H1 (cell line): Measurements from ENCODE around the gene RIBC2. TPM values are rescaled to one million over a fixed set of nuclear protein-coding genes. Genes with fewer than 3 reads are reported as not detected.
A peak's percentile ranks its signal among the peaks of the same experiment; 100 is the strongest.

ENCODE experiments used
- CTCF ChIA-PET: fragments of 300-600 bp; sonication (Branson Sonifier 250); formaldehyde crosslinking; loops from one replicate; lab custom pipeline; 2021; ENCODE audit not compliant: partially characterized antibody; lab: Charles Lee
- POLR2A ChIA-PET: fragments of 300-600 bp; sonication (Branson Sonifier 250); formaldehyde crosslinking; loops from one replicate; lab custom pipeline; 2021; ENCODE audit warnings: inconsistent platforms; ENCODE audit not compliant: partially characterized antibody; lab: Charles Lee
- DNase-seq, 2 experiments: peaks; one replicate each; pipeline versions ENCODE4 v3.0.0 to v3.0.0-alpha.2; 2010 to 2022; ENCODE audit warnings: low spot score in 2 of 2, low read depth in 1 of 2, mixed read lengths in 1 of 2
- FAIRE-seq: peaks from 2 replicates; lab custom pipeline; 2011; peaks lifted over from hg19 to GRCh38; lab: Jason Lieb, UNC
- H2AFZ ChIP-seq: 2 replicates; pipeline ENCODE4 v1.8.1; 2012; ENCODE audit warnings: low read length, inconsistent platforms
- H2AK5ac ChIP-seq: 2 replicates; pipeline ENCODE4 v1.6.1; 2013; ENCODE audit warnings: low read depth, low read length
- H2BK120ac ChIP-seq: replicated peaks from 2 replicates; pipeline ENCODE3; 2013; ENCODE audit warnings: low read depth, low read length, inconsistent platforms
- H2BK12ac ChIP-seq: 2 replicates; pipeline ENCODE4 v1.6.1; 2013; ENCODE audit warnings: low read depth, low read length
- H2BK15ac ChIP-seq: 2 replicates; pipeline ENCODE4 v1.6.1; 2013; ENCODE audit warnings: low read length
- H2BK20ac ChIP-seq: 2 replicates; pipeline ENCODE4 v1.6.1; 2013; ENCODE audit warnings: low read length
- H2BK5ac ChIP-seq: 2 replicates; pipeline ENCODE4 v1.6.1; 2013; ENCODE audit warnings: low read depth, low read length
- H3K14ac ChIP-seq: 2 replicates; pipeline ENCODE4 v1.6.1; 2013; ENCODE audit warnings: inconsistent platforms; ENCODE audit not compliant: insufficient read length
- H3K18ac ChIP-seq: 2 replicates; pipeline ENCODE4 v1.6.1; 2013; ENCODE audit warnings: low read length; ENCODE audit errors: extremely low read depth
- H3K23ac ChIP-seq: 2 replicates; pipeline ENCODE4 v1.6.1; 2013; ENCODE audit warnings: inconsistent platforms; ENCODE audit not compliant: insufficient read length
- H3K23me2 ChIP-seq: 2 replicates; pipeline ENCODE4 v1.6.1; 2013; ENCODE audit warnings: low read depth, low read length
- H3K27ac ChIP-seq: 2 replicates; pipeline ENCODE4 v1.6.1; 2011; ENCODE audit warnings: low read depth, low read length, inconsistent platforms
- H3K27me3 ChIP-seq, 4 experiments: replicated peaks in 1 of 4; 1 replicate in 1 of 4; 2 replicates in 3 of 4; pipeline versions ENCODE4 v1.6.1 to v1.8.1; 2011 to 2013; ENCODE audit warnings: low read length in 3 of 4, mild to moderate bottlenecking in 3 of 4, inconsistent platforms in 2 of 4, mixed read lengths in 2 of 4, moderate library complexity in 1 of 4; ENCODE audit not compliant: control insufficient read depth in 3 of 4, insufficient read depth in 3 of 4; ENCODE audit errors: extremely low read depth in 1 of 4
- H3K36me3 ChIP-seq, 4 experiments: 2 replicates each; pipeline versions ENCODE4 v1.6.1 to v1.8.1; 2011 to 2013; ENCODE audit warnings: mild to moderate bottlenecking in 4 of 4, low read length in 3 of 4, moderate library complexity in 2 of 4, control low read depth in 1 of 4, inconsistent platforms in 1 of 4; ENCODE audit not compliant: insufficient read depth in 4 of 4, control insufficient read depth in 2 of 4
- H3K4ac ChIP-seq: replicated peaks from 2 replicates; pipeline ENCODE3; 2013; ENCODE audit warnings: low read length, low read depth, mixed read lengths, inconsistent platforms; ENCODE audit not compliant: insufficient read length
- H3K4me1 ChIP-seq, 4 experiments: replicated peaks in 1 of 4; 1 replicate in 1 of 4; 2 replicates in 3 of 4; pipeline versions ENCODE4 v1.6.1 to v1.8.1; 2011 to 2013; ENCODE audit warnings: low read length in 3 of 4, inconsistent platforms in 2 of 4, mixed read lengths in 1 of 4; ENCODE audit not compliant: insufficient read depth in 4 of 4, control insufficient read depth in 3 of 4
- H3K4me2 ChIP-seq, 2 experiments: 2 replicates each; pipeline versions ENCODE4 v1.6.1 to v1.8.1; 2011 to 2013; ENCODE audit warnings: low read depth in 2 of 2, low read length in 2 of 2, control low read depth in 1 of 2, inconsistent platforms in 1 of 2, mild to moderate bottlenecking in 1 of 2; ENCODE audit not compliant: insufficient read depth in 1 of 2
- H3K4me3 ChIP-seq, 4 experiments: fragments of 200-600, 300-600 bp in 1 of 4; sonication (generic), shearing (Covaris generic), sonication (Bioruptor Twin) in 1 of 4; 2 replicates each; pipeline versions ENCODE4 v1.5.1 to v1.8.1; 2011 to 2016; ENCODE audit warnings: low read length in 4 of 4, low read depth in 3 of 4, control low read depth in 2 of 4, inconsistent platforms in 2 of 4, mild to moderate bottlenecking in 2 of 4, mixed read lengths in 1 of 4, moderate library complexity in 1 of 4; ENCODE audit not compliant: insufficient read depth in 2 of 4; ENCODE audit errors: extremely low read depth in 1 of 4
- H3K56ac ChIP-seq: replicated peaks from 2 replicates; pipeline ENCODE3; 2013; ENCODE audit warnings: low read depth, mild to moderate bottlenecking, mixed read lengths, low read length, inconsistent platforms; ENCODE audit not compliant: insufficient read length
- H3K79me1 ChIP-seq: 2 replicates; pipeline ENCODE4 v1.6.1; 2013; ENCODE audit warnings: low read depth, low read length, control low read depth
- H3K79me2 ChIP-seq, 2 experiments: 2 replicates each; pipeline versions ENCODE4 v1.6.1 to v1.8.1; 2012 to 2013; ENCODE audit warnings: low read length in 2 of 2, mild to moderate bottlenecking in 2 of 2, inconsistent platforms in 1 of 2; ENCODE audit not compliant: insufficient read depth in 2 of 2, control insufficient read depth in 1 of 2
- H3K9ac ChIP-seq, 4 experiments: replicated peaks in 1 of 4; 1 replicate in 1 of 4; 2 replicates in 3 of 4; pipeline versions ENCODE4 v1.6.1 to v1.8.1; 2011 to 2013; ENCODE audit warnings: low read depth in 3 of 4, low read length in 3 of 4, control low read depth in 2 of 4, mild to moderate bottlenecking in 2 of 4, moderate library complexity in 2 of 4, inconsistent platforms in 1 of 4; ENCODE audit errors: extremely low read depth in 1 of 4
- H3K9me3 ChIP-seq, 2 experiments: 2 replicates each; pipeline versions ENCODE4 v1.6.1 to v1.8.1; 2012 to 2013; ENCODE audit warnings: mild to moderate bottlenecking in 2 of 2, moderate library complexity in 2 of 2, control low read depth in 1 of 2, inconsistent platforms in 1 of 2, low read depth in 1 of 2, low read length in 1 of 2, mixed read lengths in 1 of 2; ENCODE audit not compliant: insufficient read depth in 2 of 2
- H4K20me1 ChIP-seq, 2 experiments: replicated peaks in 1 of 2; 2 replicates each; pipeline versions ENCODE3 to v1.8.1; 2011 to 2013; ENCODE audit warnings: inconsistent platforms in 2 of 2, low read length in 2 of 2, mild to moderate bottlenecking in 1 of 2; ENCODE audit not compliant: insufficient read depth in 2 of 2, control insufficient read depth in 1 of 2
- H4K5ac ChIP-seq: 2 replicates; pipeline ENCODE4 v1.6.1; 2013; ENCODE audit warnings: low read length, low read depth, mixed read lengths, inconsistent platforms; ENCODE audit not compliant: insufficient read length
- H4K8ac ChIP-seq: 2 replicates; pipeline ENCODE4 v1.8.0; 2013; ENCODE audit warnings: mild to moderate bottlenecking, moderate library complexity, low read length, inconsistent platforms; ENCODE audit not compliant: insufficient read depth; ENCODE audit errors: extremely low read depth
- H4K91ac ChIP-seq: replicated peaks from 2 replicates; pipeline ENCODE3; 2013; ENCODE audit warnings: low read length, mixed read lengths, inconsistent platforms; ENCODE audit not compliant: insufficient read length
- CHD1 ChIP-seq: IDR thresholded peaks from 2 replicates; pipeline ENCODE4 v1.6.1; 2012; ENCODE audit warnings: low read depth, low read length, improper control_type of control experiment
- WGBS, 2 experiments: shearing (Covaris generic) in 1 of 2; methylation state at CpG; one replicate each; pipeline versions ENCODE4 v1.1.6 to v1.1.7; 2013 to 2015; ENCODE audit warnings: low lambda C conversion rate in 2 of 2, mixed read lengths in 2 of 2, inconsistent platforms in 1 of 2, low coverage in 1 of 2, missing lambda C conversion rate in 1 of 2; ENCODE audit not compliant: insufficient replicate concordance in 2 of 2, insufficient coverage in 1 of 2, insufficient read length in 1 of 2; ENCODE audit errors: extremely low coverage in 1 of 2, missing lambda C conversion rate in 1 of 2; 5-methylcytosine and 5-hydroxymethylcytosine counted together
- polyA plus RNA-seq, 7 experiments: library from polyadenylated mRNA; depleted of rRNA in 3 of 7; stranded (reverse) in 5 of 7; unstranded in 2 of 7; fragments of >200 nt in 5 of 7; fragments of 200-250 nt in 2 of 7; gene quantifications; 1 replicate in 5 of 7; 2 replicates in 1 of 7; 4 replicates in 1 of 7; pipeline versions ENCODE4 v1.2.1 to v1.2.3, GENCODE V29; 2011 to 2013; ENCODE audit warnings: missing spikeins in 2 of 7, mixed read lengths in 2 of 7
- total RNA-seq: library from RNA; stranded (reverse); fragmentation: NEBNext Ultra II Directional; extraction: Animal tissue kit (Norgen Biotek cat#: 25700); gene quantifications from 2 replicates; pipeline ENCODE4 v1.2.1, GENCODE V29; 2021

The RIBC2 gene
- total and polyA plus RNA-seq, 2 of the 8 experiments (the other 6 are each of a cell fraction or from before 2014, with no cell fraction given), result 0.79 to 2.1 TPM

GRCh38 chr22:45459235-45459634 is 45.7 kb downstream of the RIBC2 start:
- Histone ChIP-seq H2AK5ac (no peak overlapping the region), H2BK5ac (no peak overlapping the region)
- CTCF ChIA-PET, result interaction anchor here (0.8 kb wide), 1 partner anchor 164 kb away, joined by 4 read pairs; no protein-coding TSS in a partner anchor

More at GRCh38 chr22:45459235-45459634, 45.7 kb downstream of the RIBC2 start:
- H3K9ac ChIP-seq, result no peak overlapping the region
- DNase-seq (no peak), FAIRE-seq (no peak)
- H3K23ac ChIP-seq, result no peak overlapping the region
- peaks cover 0 to 1% of the 10 kb centered on the region in 2 experiments for H4K20me1 ChIP-seq
- H4K91ac ChIP-seq, result no peak overlapping the region
- 96% methylated on average over 6 of the region's 8 CpGs; no CpG with 5 or more reads in 1 of the 2 experiments for WGBS, 2 experiments
- no peak overlapping the region for H2BK120ac ChIP-seq
- POLR2A ChIA-PET, result no interaction called here
- H3K9me3 ChIP-seq, result peaks cover 5% of the 10 kb centered on the region in 2 experiments; a peak in 2 of 4 replicates
- H3K4me1 ChIP-seq, result peaks cover 0 to 4% (median under 1%) of the 10 kb centered on the region in 4 experiments; a peak in 2 of 7 replicates
- H3K27me3 ChIP-seq, result no peaks in the 10 kb centered on the region; a peak in 1 of 7 replicates
- H2BK20ac ChIP-seq, result 0 out of 2 replicates have a peak overlapping the region, but pooled peaks have one; percentile 61
- H4K8ac ChIP-seq, result no peak overlapping the region
- H3K36me3 ChIP-seq, result no peaks in the 10 kb centered on the region
- H3K56ac ChIP-seq, result no peak overlapping the region
- no peak overlapping the region for H3K14ac ChIP-seq
- H3K4me2 ChIP-seq, result no peak overlapping the region
- H4K5ac ChIP-seq, result no peak overlapping the region
- H3K79me1 ChIP-seq, result no peaks in the 10 kb centered on the region
- TF ChIP-seq CHD1, result no peak
- H2BK12ac ChIP-seq, result no peak overlapping the region
- no peak overlapping the region for H3K4me3 ChIP-seq
- H2AFZ ChIP-seq, result no peak overlapping the region
- no peak overlapping the region for H3K27ac ChIP-seq
- no peak overlapping the region for H3K18ac ChIP-seq
- no peak overlapping the region for H3K4ac ChIP-seq
- H3K23me2 ChIP-seq, result no peaks in the 10 kb centered on the region
- no peak overlapping the region for H2BK15ac ChIP-seq
- no peaks in the 10 kb centered on the region for H3K79me2 ChIP-seq
